Smooth muscle cell (in vitro differentiated cells): ENCODE results near the gene TIGAR. TPM values are rescaled to one million over a fixed set of nuclear protein-coding genes. Genes with fewer than 3 reads are reported as not detected.

ENCODE experiments used
- DNase-seq: peaks from one replicate; lab custom pipeline; 2025; ENCODE audit not compliant: unreplicated experiment; lab: John Stamatoyannopoulos, UW
- H2AFZ ChIP-seq: fragments of 200-600 bp; sonication (generic); 2 replicates; pipeline ENCODE4 v1.6.0; 2016; ENCODE audit warnings: antibody characterized with exemption, low read depth, mild to moderate bottlenecking
- H3F3A ChIP-seq: fragments of 200-600 bp; sonication (generic); 2 replicates; pipeline ENCODE4 v1.6.0; 2017; ENCODE audit warnings: antibody characterized with exemption, low read depth
- H3K27ac ChIP-seq: fragments of 200-600 bp; sonication (generic); 2 replicates; pipeline ENCODE4 v1.5.1; 2016; ENCODE audit warnings: low read depth, mild to moderate bottlenecking
- H3K27me3 ChIP-seq: fragments of 200-600 bp; sonication (generic); 2 replicates; pipeline ENCODE4 v1.6.1; 2016; ENCODE audit warnings: low read depth, mild to moderate bottlenecking
- H3K36me3 ChIP-seq: fragments of 200-600 bp; sonication (generic); 2 replicates; pipeline ENCODE4 v1.5.1; 2016; ENCODE audit warnings: low read depth
- H3K4me1 ChIP-seq: fragments of 200-600 bp; sonication (generic); 2 replicates; pipeline ENCODE4 v1.5.1; 2016; ENCODE audit warnings: low read depth
- H3K4me2 ChIP-seq: fragments of 200-600 bp; sonication (generic); 2 replicates; pipeline ENCODE4 v1.6.0; 2016; ENCODE audit warnings: mild to moderate bottlenecking
- H3K4me3 ChIP-seq: fragments of 200-600 bp; sonication (generic); 2 replicates; pipeline ENCODE4 v1.5.1; 2016; ENCODE audit warnings: mild to moderate bottlenecking
- H3K79me2 ChIP-seq: fragments of 200-600 bp; sonication (generic); 2 replicates; pipeline ENCODE4 v1.6.0; 2016; ENCODE audit warnings: low read depth, mild to moderate bottlenecking
- H3K9ac ChIP-seq: fragments of 200-600 bp; sonication (generic); 2 replicates; pipeline ENCODE4 v1.6.0; 2016; ENCODE audit warnings: low read depth
- H3K9me3 ChIP-seq: fragments of 200-600 bp; sonication (generic); replicated peaks from 2 replicates; pipeline ENCODE4 v1.5.1; 2016; ENCODE audit warnings: low read depth
- H4K20me1 ChIP-seq: fragments of 200-600 bp; sonication (generic); 2 replicates; pipeline ENCODE4 v1.6.0; 2016; ENCODE audit warnings: low read depth
- WGBS: methylation state at CpG from one replicate; pipeline ENCODE4 v1.1.7; 2016; ENCODE audit warnings: low lambda C conversion rate; 5-methylcytosine and 5-hydroxymethylcytosine counted together
- polyA plus RNA-seq: library from polyadenylated mRNA; unstranded; fragments of >200 nt; fragmentation: Nextera tagmentation; extraction: Ambion mirVana; gene quantifications from 2 replicates; pipeline ENCODE4 v1.2.1, GENCODE V29; 2016
- total RNA-seq: library from RNA; depleted of rRNA; stranded (reverse); fragments of >200 nt; gene quantifications from 2 replicates; pipeline ENCODE4 v1.2.3, GENCODE V29; 2014
- TF ChIP-seq, protein P1 (sequence below): fragments of 200-600 bp; sonication (generic); IDR thresholded peaks from 2 replicates; pipeline ENCODE4 v1.5.1; 2017; ENCODE audit warnings: borderline replicate concordance, mild to moderate bottlenecking, antibody characterized with exemption; ENCODE audit not compliant: insufficient read depth, poor library complexity, severe bottlenecking

Gene TIGAR
- total and polyA plus RNA-seq, 2 experiments from 2014 or later = 21.6 to 26.1 TPM

GRCh38 chr12:4275016-4275869 is 45.8 kb upstream of the TIGAR start:
- H3K27ac ChIP-seq = peak overlapping the region; percentile 98
- peak overlapping the region; percentile 84 for H3K4me3 ChIP-seq
- TF ChIP-seq, protein P1, sequence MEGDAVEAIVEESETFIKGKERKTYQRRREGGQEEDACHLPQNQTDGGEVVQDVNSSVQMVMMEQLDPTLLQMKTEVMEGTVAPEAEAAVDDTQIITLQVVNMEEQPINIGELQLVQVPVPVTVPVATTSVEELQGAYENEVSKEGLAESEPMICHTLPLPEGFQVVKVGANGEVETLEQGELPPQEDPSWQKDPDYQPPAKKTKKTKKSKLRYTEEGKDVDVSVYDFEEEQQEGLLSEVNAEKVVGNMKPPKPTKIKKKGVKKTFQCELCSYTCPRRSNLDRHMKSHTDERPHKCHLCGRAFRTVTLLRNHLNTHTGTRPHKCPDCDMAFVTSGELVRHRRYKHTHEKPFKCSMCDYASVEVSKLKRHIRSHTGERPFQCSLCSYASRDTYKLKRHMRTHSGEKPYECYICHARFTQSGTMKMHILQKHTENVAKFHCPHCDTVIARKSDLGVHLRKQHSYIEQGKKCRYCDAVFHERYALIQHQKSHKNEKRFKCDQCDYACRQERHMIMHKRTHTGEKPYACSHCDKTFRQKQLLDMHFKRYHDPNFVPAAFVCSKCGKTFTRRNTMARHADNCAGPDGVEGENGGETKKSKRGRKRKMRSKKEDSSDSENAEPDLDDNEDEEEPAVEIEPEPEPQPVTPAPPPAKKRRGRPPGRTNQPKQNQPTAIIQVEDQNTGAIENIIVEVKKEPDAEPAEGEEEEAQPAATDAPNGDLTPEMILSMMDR = no peak
- H3K27me3 ChIP-seq = no peaks in the 10 kb centered on the region
- peaks cover 17% of the 10 kb centered on the region for H3F3A ChIP-seq
- peaks cover 61% of the 10 kb centered on the region for H4K20me1 ChIP-seq
- no peaks in the 10 kb centered on the region for H3K9me3 ChIP-seq
- H3K79me2 ChIP-seq = peaks cover 65% of the 10 kb centered on the region
- H3K9ac ChIP-seq = peak overlapping the region; percentile 98
- WGBS = under 1% methylated on average over 38 of the region's 43 CpGs
- H2AFZ ChIP-seq = no peak overlapping the region
- no peak for DNase-seq
- peaks cover 11% of the 10 kb centered on the region for H3K36me3 ChIP-seq
- H3K4me1 ChIP-seq = peaks cover 14% of the 10 kb centered on the region
- peak overlapping the region; percentile 96 for H3K4me2 ChIP-seq

DNA sequence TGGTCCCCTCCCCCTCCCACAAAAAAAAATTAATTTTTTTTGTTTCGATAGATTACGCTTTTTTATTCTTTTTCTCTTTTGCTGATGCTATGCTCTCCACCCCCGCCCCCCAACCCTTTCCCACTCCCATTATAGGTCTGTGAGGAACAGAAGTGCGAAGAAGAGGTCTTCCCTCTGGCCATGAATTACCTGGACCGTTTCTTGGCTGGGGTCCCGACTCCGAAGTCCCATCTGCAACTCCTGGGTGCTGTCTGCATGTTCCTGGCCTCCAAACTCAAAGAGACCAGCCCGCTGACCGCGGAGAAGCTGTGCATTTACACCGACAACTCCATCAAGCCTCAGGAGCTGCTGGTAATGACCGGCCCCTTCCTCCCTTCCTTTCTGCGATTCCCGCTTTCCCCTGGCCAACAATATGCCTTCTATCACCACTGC is 45.1 kb upstream of the TIGAR start:
- Histone ChIP-seq H3K4me3 (peak overlapping the region; percentile 84), H3K4me2 (peak overlapping the region; percentile 96), H3K36me3 (peaks cover 11% of the 10 kb centered on the region), H3K9ac (peak overlapping the region; percentile 98), H2AFZ (no peak overlapping the region), H3K79me2 (peaks cover 71% of the 10 kb centered on the region), H3F3A (peaks cover 17% of the 10 kb centered on the region), H3K4me1 (peaks cover 14% of the 10 kb centered on the region), H3K27me3 (no peaks in the 10 kb centered on the region), H3K9me3 (no peaks in the 10 kb centered on the region), H4K20me1 (peaks cover 67% of the 10 kb centered on the region), H3K27ac (peak overlapping the region; percentile 98)
- TF ChIP-seq, protein P1 = no peak
- 8% methylated on average over 14 of the region's 14 CpGs for WGBS
- no peak for DNase-seq

- peaks cover 12% of the 10 kb centered on the region for H3F3A ChIP-seq
- no peak overlapping the region for H3K9ac ChIP-seq
- H3K4me2 ChIP-seq = peak overlapping the region; percentile 96
- 5% methylated on average over 10 of the region's 10 CpGs for WGBS
- H3K27ac ChIP-seq = peak overlapping the region; percentile 98
- peaks cover 75% of the 10 kb centered on the region for H4K20me1 ChIP-seq
- H3K4me1 ChIP-seq = peaks cover 14% of the 10 kb centered on the region
- DNase-seq = peak; percentile 49
- H3K4me3 ChIP-seq = peak overlapping the region; percentile 84
- peaks cover 79% of the 10 kb centered on the region for H3K79me2 ChIP-seq
- H3K9me3 ChIP-seq = no peaks in the 10 kb centered on the region
- peaks cover 11% of the 10 kb centered on the region for H3K36me3 ChIP-seq
- no peak overlapping the region for H2AFZ ChIP-seq
- H3K27me3 ChIP-seq = no peaks in the 10 kb centered on the region
- TF ChIP-seq, protein P1 = peak; percentile 96
These were observed 44.3 kb upstream of the TIGAR start for GRCh38 chr12:4276524-4277204.
